ENCODE data around the gene STX1B.

- TF ChIP-seq JUN (IDR thresholded peaks at IDR 0.05; ENCODE audit: borderline replicate concordance, insufficient read depth, insufficient read length, low read depth) (no peak), CTCF (IDR thresholded peaks at IDR 0.05; ENCODE audit: extremely low read depth in 1 of 2, insufficient read depth in 1 of 2, low read depth in 1 of 2, low read length in 2 of 2) (no peak), POLR2A (IDR thresholded peaks at IDR 0.05; ENCODE audit: low read depth, low read length) (no peak), POLR2AphosphoS5 (IDR thresholded peaks at IDR 0.05; ENCODE audit: insufficient read depth, low read depth, low read length) (no peak), EZH2 (IDR thresholded peaks at IDR 0.05; ENCODE audit: borderline replicate concordance, low read depth, low read length, severe bottlenecking) (no peak), MYC (IDR thresholded peaks at IDR 0.05; ENCODE audit: low read depth, low read length) (no peak), MAX (IDR thresholded peaks at IDR 0.05; ENCODE audit: insufficient read depth, insufficient read length) (no peak), FOS (IDR thresholded peaks at IDR 0.05; ENCODE audit: borderline replicate concordance, insufficient read depth, low read length) (no peak), GATA2 (IDR thresholded peaks at IDR 0.05; ENCODE audit: insufficient read depth, insufficient read length, low read depth, low read length) (no peak)
Measured at GRCh38 chr16:30947541-30947858, 62.9 kb downstream of the STX1B start.

Data from endothelial cell of umbilical vein (primary cell).